Limb (tissue), 2 donors: ENCODE data around the gene POLDIP3.

ENCODE experiments used
- DNase-seq, 2 donors: peaks; one replicate each; pipeline ENCODE4 v3.0.0-alpha.2; 2016; ENCODE audit errors: extremely low spot score in 2 of 2

POLDIP3 gene

GRCh38 chr22:42614312-42615091 is at the start of gene POLDIP3:
Gene POLDIP3 (minus strand): TSS chr22:42614883. CDS start chr22:42614857, 26 bp downstream.
- DNase-seq = peak; percentile 98 to 100

GRCh38 chr22:42661985-42662831 is 47.5 kb upstream of the POLDIP3 start:
- DNase-seq = peak; percentile 80 to 93

DNA sequence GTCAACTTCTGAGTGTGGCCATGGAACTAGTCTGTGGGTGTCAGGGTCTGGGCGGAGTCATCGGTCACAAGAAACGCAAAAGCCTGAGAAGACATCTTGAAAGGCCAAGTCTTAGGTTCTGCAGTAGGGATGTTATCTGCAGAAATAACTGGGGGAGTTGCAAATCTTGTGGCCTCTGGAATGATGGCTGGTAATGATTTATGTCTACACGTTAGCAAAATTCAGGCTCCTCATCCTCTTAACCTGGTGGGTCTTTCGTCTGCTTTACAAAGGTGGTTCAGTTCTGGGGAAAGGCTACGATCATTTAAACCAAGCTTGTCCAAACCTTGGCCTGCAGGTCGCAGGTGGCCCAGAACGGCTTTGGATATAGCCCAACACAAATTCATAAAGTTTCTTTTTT is 41.9 kb upstream of the POLDIP3 start:
- DNase-seq = no peak

DNA sequence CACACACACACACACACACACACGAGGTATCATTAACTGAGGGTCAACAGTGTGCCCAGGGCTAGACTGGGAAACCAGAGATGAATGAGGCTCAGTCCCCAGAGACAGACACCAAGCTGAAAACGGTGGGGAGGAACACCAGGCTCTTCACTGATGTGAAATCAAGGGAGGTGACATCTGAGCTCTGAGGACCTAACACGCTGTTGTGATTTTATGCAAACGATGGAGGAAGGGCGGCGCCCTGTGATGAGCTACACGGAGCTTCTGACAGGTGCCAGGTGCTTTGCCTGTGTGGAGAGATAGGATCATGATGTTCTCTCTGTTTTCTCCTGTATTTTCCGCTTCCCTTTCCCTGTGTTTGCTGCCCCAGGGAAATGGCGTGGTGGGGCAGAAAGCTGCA is 41.0 kb upstream of the POLDIP3 start:
- DNase-seq = no peak

- DNase-seq = no peak
Measured at GRCh38 chr22:42654436-42655073, 39.9 kb upstream of the POLDIP3 start.

DNA sequence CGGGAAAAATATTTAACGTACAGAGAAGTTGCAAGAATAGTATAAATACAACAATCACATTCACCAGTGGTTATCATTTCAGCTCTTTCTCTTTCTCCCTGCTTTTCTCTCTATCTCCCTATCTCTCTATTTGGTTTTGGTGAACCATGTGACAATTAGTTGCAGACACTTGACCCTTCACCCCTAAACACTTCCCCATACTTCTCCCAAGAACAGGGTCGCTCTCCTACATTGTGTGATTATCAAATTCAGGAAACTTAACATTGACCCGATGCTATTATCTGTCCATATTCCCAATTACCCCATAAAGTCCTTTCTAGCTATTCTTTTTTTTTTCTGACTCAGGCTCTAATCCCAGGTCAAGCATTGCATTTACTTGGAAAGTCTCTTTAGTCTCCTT is 39.3 kb upstream of the POLDIP3 start:
- DNase-seq = no peak

- no peak for DNase-seq
Measured at GRCh38 chr22:42651134-42651533, 36.5 kb upstream of the POLDIP3 start.

DNA sequence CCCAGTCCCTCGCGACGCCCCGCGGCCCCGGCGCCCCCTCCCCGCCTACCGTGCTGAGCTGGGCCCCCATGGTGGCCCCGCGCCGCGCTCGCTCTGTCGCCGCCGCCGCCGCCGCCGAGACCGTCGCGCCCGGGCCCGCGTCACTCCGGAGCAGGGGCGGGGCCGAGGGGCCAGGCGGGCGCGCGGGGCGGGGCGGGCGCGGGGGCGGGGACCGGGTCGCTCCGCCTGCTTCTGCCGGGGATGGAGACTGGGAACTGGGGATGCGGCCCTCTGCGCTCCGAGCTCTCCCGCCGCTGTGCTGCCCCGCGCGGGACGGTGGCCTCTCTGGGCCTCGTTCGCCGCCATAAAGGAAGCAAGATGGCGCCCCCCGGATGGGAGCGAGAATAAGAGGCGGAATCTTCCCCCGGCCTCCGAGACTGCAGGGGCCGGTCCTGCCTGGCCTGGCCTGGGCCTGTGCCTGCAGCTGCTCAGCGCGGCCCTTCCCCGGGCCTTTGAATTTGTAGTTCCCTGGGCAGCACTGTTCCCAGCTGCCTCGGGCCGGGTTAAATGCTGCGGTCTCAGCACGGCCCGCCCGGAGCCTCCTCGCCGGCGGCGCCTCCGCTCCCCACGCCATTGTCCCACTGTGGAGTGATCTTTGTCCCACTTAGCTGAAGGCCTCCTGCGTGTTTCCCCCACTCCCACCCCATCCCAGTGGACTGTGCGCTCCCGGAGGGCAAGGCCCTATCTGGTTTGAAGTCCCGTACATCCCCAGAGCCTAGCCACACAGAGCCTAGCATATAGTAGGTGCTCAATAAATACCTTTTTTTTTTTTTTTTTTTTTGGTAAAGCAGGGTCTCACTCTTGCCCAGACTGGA is 34.8 kb upstream of the POLDIP3 start, which contains the start of gene CYB5R3:
Gene CYB5R3 (minus strand): TSS at position 147 of the 854 bp plus-strand sequence. CDS start 77 bp downstream, at position 70.
- peak; percentile 87 to 93 for DNase-seq

DNA sequence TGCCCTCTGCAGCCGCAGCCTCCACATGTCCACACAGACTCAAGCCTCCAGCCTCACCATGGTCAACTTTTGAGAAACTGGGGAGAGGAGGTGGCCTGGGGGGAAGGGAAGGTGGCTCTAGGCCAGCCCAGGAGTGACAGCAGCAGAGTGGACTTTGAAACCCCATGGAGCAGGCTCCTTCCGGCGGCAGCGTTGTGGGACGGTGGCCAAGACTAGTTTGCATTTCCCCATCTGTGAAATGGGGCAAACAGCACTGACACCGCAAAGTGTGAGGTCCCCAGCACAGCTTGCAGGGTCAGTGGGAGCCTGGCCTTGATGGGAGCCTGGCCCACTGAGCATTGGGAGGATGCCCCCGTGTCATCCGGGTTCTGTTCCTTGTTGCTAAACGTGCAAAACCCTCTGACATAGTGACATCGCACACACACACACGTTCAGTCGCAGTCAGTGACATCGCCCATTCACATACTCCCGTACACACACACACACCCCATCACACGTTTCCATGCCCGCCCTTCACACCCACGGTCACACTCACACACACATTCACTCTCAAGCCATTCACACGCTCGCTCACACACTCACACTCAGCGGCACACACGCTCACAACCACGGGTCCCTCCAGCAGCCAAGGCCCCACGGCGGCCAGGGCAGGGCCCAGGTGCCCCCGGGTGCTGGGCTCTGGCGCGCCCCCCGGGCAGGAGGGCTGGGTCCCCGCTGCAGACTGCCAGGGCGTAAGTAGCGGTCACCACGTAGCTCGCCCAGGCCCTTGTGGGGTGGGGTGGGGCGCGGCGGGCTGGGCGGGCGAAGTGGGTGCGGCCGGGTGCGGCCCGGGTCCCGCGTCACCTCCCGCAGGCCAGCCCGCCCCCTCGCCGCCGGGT is 33.9 kb upstream of the POLDIP3 start:
- no peak for DNase-seq

DNA sequence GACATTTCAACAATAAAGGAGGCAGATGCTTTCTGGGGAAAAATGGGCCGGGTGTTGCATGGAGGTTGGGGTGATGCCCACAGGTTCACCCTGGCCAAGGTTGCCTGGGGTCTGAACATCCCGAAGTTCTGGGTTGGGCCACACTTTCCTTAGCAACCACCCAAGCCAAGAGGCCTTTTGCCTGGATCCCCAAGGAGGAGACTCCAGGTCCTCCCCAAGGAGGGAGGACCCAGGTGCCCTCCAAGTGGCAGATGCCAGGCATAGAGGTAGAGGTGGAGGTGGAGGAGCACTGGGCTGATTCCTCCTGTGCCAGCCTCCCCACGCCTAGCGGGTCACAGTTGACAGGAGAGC is 33.3 kb upstream of the POLDIP3 start:
- DNase-seq = no peak

DNA sequence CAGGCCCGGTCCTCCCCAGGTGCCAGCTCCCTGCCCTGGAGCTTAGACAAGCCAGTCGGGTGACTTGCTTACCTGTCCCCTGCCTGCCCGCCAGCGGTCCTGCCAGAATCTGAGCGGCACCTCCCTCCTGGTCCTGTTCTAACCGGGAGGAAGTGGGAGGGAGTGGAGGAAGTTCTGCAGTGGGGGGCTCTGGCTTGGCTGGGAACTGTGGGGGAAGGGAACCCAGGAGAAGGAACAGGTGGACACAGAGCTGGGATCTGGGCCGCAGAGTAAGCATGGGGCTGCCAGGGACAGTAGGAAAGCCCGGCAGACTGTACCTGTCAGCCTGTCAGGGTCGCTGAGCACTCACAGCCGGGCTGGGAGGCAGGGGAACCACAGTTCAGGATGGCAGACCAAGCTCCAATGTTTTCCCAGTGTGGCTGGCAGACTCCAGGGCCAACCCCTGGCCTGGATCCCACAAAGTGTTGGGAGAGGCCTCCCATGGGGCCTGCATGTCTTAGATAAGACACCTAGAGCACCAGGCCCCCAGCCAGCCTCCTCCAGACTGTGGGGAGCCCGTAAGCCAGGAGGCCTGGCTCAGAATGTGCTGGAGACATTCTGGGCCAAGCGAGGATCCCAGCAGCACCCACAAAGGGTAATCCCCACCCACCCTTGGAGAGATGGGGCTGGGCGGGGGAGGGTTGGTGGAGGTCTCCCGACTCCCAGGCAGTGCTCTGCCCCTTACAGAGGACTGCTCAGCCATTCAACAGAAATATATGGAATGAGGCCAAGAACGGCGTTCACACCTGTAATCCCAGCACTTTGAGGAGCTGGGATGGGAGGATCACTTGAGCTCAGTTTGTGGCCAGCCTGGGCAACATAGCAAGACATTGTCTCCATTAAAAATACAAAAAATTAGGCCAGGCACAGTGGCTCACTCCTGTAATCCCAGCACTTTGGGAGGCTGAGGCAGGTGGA is 32.2 kb upstream of the POLDIP3 start:
- no peak for DNase-seq

DNA sequence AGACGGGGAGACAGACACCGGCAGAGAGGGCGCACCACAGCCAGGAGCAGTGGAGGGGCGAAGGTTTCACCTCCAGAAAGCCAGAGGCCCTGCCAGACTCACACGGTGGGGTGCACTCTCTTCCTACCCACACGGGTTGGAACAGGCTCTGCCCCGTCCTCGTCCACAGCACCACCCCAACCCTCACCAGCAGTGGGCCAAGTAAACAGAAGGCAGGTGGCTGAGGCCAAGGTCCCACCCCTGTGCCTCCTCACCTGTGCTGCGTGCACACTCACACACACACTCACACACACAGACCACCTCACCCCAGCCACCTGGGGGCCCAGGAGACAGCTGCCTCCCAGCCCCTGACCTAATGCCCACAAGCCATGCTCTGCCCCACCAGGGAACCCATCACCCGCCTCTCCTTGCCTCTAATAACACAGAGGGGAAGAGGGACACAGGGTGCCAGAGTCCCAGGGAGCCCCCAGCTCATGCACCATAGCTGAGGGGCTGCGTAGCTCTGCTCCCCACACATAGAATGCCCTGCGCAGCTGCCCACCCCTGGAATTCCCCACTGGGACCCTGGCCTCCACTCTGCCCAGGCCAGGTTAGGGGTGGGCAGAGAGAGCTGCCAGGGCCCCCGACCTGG is 31.4 kb upstream of the POLDIP3 start:
- DNase-seq = no peak

DNA sequence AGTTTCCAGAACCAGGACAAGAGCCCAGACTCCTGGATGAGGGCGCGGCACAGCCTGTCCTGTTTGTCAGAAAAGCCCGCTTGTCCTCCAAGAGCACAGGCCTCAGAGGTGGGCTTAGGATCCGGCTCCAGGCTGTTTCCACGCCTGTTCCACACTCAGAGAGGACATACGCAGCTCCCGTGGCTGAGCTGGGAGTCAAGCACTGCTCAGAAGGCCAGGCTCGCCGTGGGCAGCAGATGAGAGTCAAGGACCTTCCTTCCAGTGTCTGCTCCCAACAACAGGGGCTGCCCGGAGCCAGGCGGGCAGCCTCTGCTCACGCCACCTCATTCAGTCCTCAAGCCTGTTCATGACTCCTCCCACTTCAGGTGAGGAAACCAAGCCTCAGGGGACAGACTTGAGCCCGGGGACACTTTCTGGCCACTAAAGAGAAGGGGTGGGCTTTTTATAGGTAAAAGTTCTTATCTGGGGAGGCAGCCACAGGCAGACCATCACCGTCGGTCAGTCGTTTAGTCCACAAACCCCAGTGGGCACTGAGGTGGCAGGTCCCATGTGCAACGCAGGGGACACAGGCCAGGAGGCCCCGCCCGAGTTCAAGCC is 30.8 kb upstream of the POLDIP3 start:
- no peak for DNase-seq

DNA sequence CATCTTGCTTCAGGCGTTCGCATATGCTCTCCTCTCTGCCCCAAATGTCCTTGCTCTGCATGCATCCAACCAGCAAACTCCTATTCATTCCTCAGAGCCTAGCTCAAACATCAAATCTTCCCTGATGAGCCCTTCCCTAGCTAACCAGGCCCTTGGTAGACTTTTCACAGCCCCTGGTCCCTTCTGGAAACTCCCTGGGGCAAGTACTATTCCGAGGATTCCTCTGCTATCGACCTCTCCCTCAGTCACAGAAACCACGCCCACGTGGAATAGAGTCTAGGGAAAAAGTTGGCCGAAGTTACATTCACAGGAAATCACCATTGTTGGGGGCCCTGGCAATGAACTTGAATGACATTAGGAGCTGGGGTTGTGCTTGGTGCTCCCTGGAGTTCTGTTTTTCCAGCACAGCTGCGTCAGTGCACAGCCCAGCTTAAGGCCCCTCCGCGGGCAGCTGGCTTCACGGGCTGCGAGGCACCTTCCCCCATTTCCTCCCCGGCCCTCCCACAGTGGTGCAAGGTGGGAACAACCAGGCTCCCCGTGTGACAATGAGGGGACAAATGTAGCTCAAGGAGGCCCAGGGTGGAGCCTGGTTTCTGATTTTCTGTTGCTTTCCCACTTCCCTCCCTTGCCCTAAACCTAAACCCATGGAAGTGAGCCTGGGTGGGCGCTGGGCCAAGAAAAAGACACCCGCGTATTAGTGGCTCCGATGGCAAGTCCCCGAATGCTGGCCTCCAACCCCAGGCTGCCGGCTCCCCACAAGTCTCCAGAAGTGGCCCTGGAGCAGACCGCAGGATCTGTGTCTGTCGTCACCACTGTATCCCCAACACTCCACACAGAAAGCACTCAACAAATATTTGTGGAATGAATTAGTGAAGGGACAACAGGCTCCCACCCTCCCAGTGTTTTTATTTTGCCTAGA is 30.0 kb upstream of the POLDIP3 start:
- DNase-seq = peak; percentile 30 to 65

GRCh38 chr22:42643634-42644421 is 29.1 kb upstream of the POLDIP3 start:
- DNase-seq = no peak
